Pericardium fibroblast (primary cell): ENCODE measurements around the gene SLC35F4. TPM values are rescaled to one million over a fixed set of nuclear protein-coding genes. Genes with fewer than 3 reads are reported as not detected.

ENCODE experiments used
- total RNA-seq: library from RNA; depleted of rRNA; stranded (reverse); fragments of >200 nt; gene quantifications from 2 replicates; pipeline ENCODE4 v1.2.3, GENCODE V29; 2015

The SLC35F4 gene
- not detected in 2 replicates for total RNA-seq

DNA sequence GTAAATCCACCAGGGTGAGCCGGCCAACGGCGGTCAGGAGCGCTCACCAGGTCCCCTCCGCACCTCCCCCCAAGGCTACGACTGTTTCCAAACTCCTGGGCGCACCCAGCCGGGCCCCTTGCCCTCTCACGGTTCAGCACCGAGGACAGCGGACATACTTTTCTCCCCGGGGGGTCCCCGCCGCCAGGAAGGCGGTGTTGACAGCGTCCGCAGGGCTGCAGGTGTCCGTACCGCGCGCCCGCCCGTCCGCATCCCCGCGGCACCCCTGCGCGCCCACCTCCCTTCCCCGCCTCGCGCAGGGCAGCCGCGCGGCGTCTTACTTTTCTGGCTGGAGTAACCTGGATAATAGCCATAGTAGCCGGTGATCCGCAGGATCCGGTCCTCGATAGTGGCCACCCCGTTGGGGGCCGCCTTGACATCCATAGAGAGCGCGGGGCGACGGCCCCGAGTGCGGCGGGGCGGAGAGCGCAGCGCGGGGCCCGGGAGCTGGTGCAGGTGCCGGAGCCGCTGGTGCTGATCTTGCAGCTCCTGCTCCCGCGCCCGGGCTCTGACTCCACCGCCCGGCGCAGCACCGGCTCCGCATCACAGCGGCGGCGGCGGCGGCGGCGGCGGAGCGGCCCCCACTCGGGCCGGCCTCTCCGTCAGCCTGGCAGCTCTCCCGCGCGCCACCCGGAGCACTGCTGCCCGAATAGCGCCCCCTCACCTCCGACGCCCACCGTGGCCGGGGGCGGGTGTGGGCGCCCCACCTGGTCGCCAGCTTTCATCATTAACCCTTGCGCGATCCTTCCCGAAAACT, at the start of gene SLC35F4:
SLC35F4 (minus strand) TSS at position 690 of the 796 bp plus-strand sequence.

